Smooth muscle cell (in vitro differentiated cells): ENCODE data around the gene SPSB2. TPM values are rescaled to one million over a fixed set of nuclear protein-coding genes. Genes with fewer than 3 reads are reported as not detected.

Source experiments
- DNase-seq: peaks from one replicate; lab custom pipeline; 2025; ENCODE audit not compliant: unreplicated experiment; lab: John Stamatoyannopoulos, UW
- H2AFZ ChIP-seq: fragments of 200-600 bp; sonication (generic); 2 replicates; pipeline ENCODE4 v1.6.0; 2016; ENCODE audit warnings: antibody characterized with exemption, low read depth, mild to moderate bottlenecking
- H3F3A ChIP-seq: fragments of 200-600 bp; sonication (generic); 2 replicates; pipeline ENCODE4 v1.6.0; 2017; ENCODE audit warnings: antibody characterized with exemption, low read depth
- H3K27ac ChIP-seq: fragments of 200-600 bp; sonication (generic); 2 replicates; pipeline ENCODE4 v1.5.1; 2016; ENCODE audit warnings: low read depth, mild to moderate bottlenecking
- H3K27me3 ChIP-seq: fragments of 200-600 bp; sonication (generic); 2 replicates; pipeline ENCODE4 v1.6.1; 2016; ENCODE audit warnings: low read depth, mild to moderate bottlenecking
- H3K36me3 ChIP-seq: fragments of 200-600 bp; sonication (generic); 2 replicates; pipeline ENCODE4 v1.5.1; 2016; ENCODE audit warnings: low read depth
- H3K4me1 ChIP-seq: fragments of 200-600 bp; sonication (generic); 2 replicates; pipeline ENCODE4 v1.5.1; 2016; ENCODE audit warnings: low read depth
- H3K4me2 ChIP-seq: fragments of 200-600 bp; sonication (generic); 2 replicates; pipeline ENCODE4 v1.6.0; 2016; ENCODE audit warnings: mild to moderate bottlenecking
- H3K4me3 ChIP-seq: fragments of 200-600 bp; sonication (generic); 2 replicates; pipeline ENCODE4 v1.5.1; 2016; ENCODE audit warnings: mild to moderate bottlenecking
- H3K79me2 ChIP-seq: fragments of 200-600 bp; sonication (generic); 2 replicates; pipeline ENCODE4 v1.6.0; 2016; ENCODE audit warnings: low read depth, mild to moderate bottlenecking
- H3K9ac ChIP-seq: fragments of 200-600 bp; sonication (generic); 2 replicates; pipeline ENCODE4 v1.6.0; 2016; ENCODE audit warnings: low read depth
- H3K9me3 ChIP-seq: fragments of 200-600 bp; sonication (generic); replicated peaks from 2 replicates; pipeline ENCODE4 v1.5.1; 2016; ENCODE audit warnings: low read depth
- H4K20me1 ChIP-seq: fragments of 200-600 bp; sonication (generic); 2 replicates; pipeline ENCODE4 v1.6.0; 2016; ENCODE audit warnings: low read depth
- whole genome bisulfite sequencing: methylation state at CpG from one replicate; pipeline ENCODE4 v1.1.7; 2016; ENCODE audit warnings: low lambda C conversion rate; 5-methylcytosine and 5-hydroxymethylcytosine counted together
- polyA plus RNA-seq: library from polyadenylated mRNA; unstranded; fragments of >200 nt; fragmentation: Nextera tagmentation; extraction: Ambion mirVana; gene quantifications from 2 replicates; pipeline ENCODE4 v1.2.1, GENCODE V29; 2016
- total RNA-seq: library from RNA; depleted of rRNA; stranded (reverse); fragments of >200 nt; gene quantifications from 2 replicates; pipeline ENCODE4 v1.2.3, GENCODE V29; 2014
- TF ChIP-seq, protein P1 (sequence below): fragments of 200-600 bp; sonication (generic); IDR thresholded peaks from 2 replicates; pipeline ENCODE4 v1.5.1; 2017; ENCODE audit warnings: borderline replicate concordance, mild to moderate bottlenecking, antibody characterized with exemption; ENCODE audit not compliant: insufficient read depth, poor library complexity, severe bottlenecking

SPSB2 gene
- total and polyA plus RNA-seq, 2 experiments from 2014 or later, result 2.5 to 5.9 TPM

DNA sequence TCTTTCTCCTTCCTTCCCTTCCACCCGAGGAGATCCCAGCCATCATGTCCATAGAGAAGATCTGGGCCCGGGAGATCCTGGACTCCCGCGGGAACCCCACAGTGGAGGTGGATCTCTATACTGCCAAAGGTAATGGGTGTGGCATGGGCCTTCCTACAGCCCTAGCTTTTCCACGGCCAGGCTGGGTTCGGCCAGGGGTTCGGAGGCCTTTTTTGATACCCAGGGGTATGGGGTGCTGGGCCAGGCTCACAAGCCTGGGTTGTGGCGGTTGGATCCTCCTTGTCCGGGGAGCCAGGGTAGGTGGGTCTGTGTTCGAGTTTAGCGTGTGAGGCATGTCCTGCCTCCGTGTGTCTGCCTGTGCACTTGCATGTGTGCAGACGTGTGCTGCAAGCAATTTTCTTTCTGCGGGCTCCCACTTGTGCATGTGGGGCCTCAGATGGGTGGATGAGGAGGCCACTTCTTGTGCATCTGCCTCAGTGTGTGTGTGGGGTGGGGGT lies 42.7 kb upstream of the SPSB2 start:
- H3F3A ChIP-seq, result no peaks in the 10 kb centered on the region
- no peaks in the 10 kb centered on the region for H3K79me2 ChIP-seq
- H3K27ac ChIP-seq, result no peak overlapping the region
- H3K9me3 ChIP-seq, result no peaks in the 10 kb centered on the region
- peak overlapping the region; percentile 87 for H3K4me3 ChIP-seq
- H3K4me2 ChIP-seq, result peak overlapping the region; percentile 100
- 80% methylated on average over 14 of the region's 14 CpGs for WGBS
- no peak overlapping the region for H3K9ac ChIP-seq
- H3K27me3 ChIP-seq, result no peaks in the 10 kb centered on the region
- peaks cover 9% of the 10 kb centered on the region for H3K4me1 ChIP-seq
- no peak for DNase-seq
- no peaks in the 10 kb centered on the region for H3K36me3 ChIP-seq
- peaks cover 38% of the 10 kb centered on the region for H4K20me1 ChIP-seq
- no peak overlapping the region for H2AFZ ChIP-seq
- TF ChIP-seq, protein P1, sequence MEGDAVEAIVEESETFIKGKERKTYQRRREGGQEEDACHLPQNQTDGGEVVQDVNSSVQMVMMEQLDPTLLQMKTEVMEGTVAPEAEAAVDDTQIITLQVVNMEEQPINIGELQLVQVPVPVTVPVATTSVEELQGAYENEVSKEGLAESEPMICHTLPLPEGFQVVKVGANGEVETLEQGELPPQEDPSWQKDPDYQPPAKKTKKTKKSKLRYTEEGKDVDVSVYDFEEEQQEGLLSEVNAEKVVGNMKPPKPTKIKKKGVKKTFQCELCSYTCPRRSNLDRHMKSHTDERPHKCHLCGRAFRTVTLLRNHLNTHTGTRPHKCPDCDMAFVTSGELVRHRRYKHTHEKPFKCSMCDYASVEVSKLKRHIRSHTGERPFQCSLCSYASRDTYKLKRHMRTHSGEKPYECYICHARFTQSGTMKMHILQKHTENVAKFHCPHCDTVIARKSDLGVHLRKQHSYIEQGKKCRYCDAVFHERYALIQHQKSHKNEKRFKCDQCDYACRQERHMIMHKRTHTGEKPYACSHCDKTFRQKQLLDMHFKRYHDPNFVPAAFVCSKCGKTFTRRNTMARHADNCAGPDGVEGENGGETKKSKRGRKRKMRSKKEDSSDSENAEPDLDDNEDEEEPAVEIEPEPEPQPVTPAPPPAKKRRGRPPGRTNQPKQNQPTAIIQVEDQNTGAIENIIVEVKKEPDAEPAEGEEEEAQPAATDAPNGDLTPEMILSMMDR, result no peak

DNA sequence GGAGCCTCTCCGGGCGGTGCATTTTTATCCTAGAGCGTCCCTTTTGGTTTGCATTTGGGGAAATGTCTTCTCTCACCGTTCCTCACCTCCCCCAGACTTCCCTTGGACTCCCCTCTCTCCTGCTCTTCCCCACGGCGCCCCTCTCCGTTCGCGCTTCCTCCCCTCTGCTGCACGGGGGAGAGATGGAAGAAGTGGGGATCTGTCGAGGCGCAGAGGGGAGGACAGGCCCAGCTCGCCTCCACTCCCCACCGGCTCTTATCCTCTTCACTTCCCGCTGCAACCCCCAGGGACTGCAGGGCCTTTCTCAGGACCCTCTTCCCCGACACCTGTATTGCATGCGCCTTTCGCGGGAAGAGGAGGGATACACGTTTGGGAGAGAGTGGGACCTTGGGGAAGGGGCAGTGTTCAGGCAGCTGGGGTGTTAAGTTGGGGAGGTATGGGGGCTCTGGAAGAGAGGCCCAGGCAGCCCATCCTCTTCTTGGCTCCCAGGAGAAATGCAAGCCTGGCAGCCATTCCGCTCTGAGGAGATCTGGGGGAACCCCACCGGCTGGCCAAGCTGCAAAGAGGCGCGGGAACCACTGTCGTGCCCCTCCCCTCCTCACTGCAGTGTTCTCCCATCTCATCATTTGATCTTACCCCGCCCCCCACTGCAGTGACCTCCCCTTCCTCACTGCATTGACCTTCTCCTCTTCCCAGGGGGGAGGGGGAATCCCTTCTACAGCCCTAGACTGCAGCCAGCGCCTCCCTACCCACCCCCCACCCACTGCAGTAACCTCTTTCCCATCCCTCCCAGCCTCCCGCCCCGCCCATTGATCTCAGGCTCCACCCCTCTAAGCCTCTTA lies 42.1 kb upstream of the SPSB2 start:
- H3F3A ChIP-seq, result no peaks in the 10 kb centered on the region
- 10% methylated on average over 22 of the region's 29 CpGs for WGBS
- H3K36me3 ChIP-seq, result no peaks in the 10 kb centered on the region
- H3K27me3 ChIP-seq, result no peaks in the 10 kb centered on the region
- H3K9me3 ChIP-seq, result no peaks in the 10 kb centered on the region
- peaks cover 9% of the 10 kb centered on the region for H3K4me1 ChIP-seq
- peak overlapping the region; percentile 83 for H3K9ac ChIP-seq
- H2AFZ ChIP-seq, result peak overlapping the region; percentile 84
- TF ChIP-seq, protein P1, result no peak
- peak overlapping the region; percentile 47 for H3K27ac ChIP-seq
- H3K4me2 ChIP-seq, result peak overlapping the region; percentile 100
- H3K4me3 ChIP-seq, result peak overlapping the region; percentile 87
- no peaks in the 10 kb centered on the region for H3K79me2 ChIP-seq
- no peak for DNase-seq
- peaks cover 38% of the 10 kb centered on the region for H4K20me1 ChIP-seq

GRCh38 chr12:6914246-6914946 lies 41.3 kb upstream of the SPSB2 start, which contains the start of gene ENO2:
Gene ENO2 (plus strand): TSS chr12:6914580. CDS start chr12:6915833, 1,253 bp downstream.
- peak within 1 kb of the TSS; percentile 100 for H3K4me2 ChIP-seq
- H3K27me3 ChIP-seq, result no peaks in the 10 kb centered on the region
- H3K9me3 ChIP-seq, result no peaks in the 10 kb centered on the region
- under 1% methylated on average over 26 of the region's 68 CpGs for WGBS
- peak within 1 kb of the TSS; percentile 84 for H2AFZ ChIP-seq
- H3K79me2 ChIP-seq, result no peaks in the 10 kb centered on the region
- H3K4me1 ChIP-seq, result peaks cover 9% of the 10 kb centered on the region
- H3K27ac ChIP-seq, result peak within 1 kb of the TSS; percentile 47
- peak; percentile 33 for DNase-seq
- H4K20me1 ChIP-seq, result peaks cover 31% of the 10 kb centered on the region
- no peaks in the 10 kb centered on the region for H3F3A ChIP-seq
- H3K36me3 ChIP-seq, result no peaks in the 10 kb centered on the region
- peak within 1 kb of the TSS; percentile 87 for H3K4me3 ChIP-seq
- peak within 1 kb of the TSS; percentile 83 for H3K9ac ChIP-seq
- TF ChIP-seq, protein P1, result no peak
